ENCODE results near the gene FUCA1.

DNA sequence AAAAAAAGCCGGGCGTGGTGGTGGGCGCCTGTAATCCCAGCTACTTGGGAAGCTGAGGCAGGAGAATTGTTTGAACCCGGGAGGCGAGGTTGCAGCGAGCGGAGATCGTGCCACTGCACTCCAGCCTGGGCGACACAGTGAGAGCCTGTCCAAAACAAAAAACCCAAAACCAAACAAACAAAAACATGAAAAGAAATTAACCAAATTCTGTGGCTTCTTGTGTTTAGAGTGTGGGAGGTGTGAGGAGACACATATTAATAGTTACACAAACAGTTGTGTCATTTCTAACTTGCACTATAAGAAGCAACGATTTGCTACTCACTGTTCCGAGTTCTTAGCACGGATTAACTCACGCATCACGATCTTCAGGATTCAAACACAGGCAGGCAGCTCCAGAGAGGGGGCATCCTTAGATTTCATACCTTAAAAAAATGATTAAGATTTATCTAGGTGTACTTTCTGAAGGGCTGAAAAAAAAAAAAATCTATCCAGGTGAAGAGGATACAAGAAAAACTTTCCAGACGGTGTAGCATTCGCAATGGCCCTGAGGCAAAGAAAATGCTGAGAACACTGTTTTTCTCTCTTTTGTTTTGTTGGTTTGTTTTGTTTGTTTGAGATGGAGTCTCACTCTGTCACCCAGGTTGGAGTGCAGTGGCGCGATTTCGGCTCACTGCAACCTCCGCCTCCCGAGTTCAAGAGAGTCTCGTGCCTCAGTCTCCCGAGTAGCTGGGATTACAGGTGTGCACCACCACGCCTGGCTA lies 42.1 kb downstream of the FUCA1 start:
- TF ChIP-seq EZH2 (IDR thresholded peaks at IDR 0.05) (no peak), EZH2phosphoT487 (IDR thresholded peaks at IDR 0.05) (no peak)
- TF ChIP-seq, protein P1, sequence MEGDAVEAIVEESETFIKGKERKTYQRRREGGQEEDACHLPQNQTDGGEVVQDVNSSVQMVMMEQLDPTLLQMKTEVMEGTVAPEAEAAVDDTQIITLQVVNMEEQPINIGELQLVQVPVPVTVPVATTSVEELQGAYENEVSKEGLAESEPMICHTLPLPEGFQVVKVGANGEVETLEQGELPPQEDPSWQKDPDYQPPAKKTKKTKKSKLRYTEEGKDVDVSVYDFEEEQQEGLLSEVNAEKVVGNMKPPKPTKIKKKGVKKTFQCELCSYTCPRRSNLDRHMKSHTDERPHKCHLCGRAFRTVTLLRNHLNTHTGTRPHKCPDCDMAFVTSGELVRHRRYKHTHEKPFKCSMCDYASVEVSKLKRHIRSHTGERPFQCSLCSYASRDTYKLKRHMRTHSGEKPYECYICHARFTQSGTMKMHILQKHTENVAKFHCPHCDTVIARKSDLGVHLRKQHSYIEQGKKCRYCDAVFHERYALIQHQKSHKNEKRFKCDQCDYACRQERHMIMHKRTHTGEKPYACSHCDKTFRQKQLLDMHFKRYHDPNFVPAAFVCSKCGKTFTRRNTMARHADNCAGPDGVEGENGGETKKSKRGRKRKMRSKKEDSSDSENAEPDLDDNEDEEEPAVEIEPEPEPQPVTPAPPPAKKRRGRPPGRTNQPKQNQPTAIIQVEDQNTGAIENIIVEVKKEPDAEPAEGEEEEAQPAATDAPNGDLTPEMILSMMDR (IDR thresholded peaks at IDR 0.05) = no peak

Measured in neural progenitor cell (in vitro differentiated cells).